ENCODE results near the gene ZNF837. TPM values are rescaled to one million over a fixed set of nuclear protein-coding genes. Genes with fewer than 3 reads are reported as not detected.
"Not testable (repeated sequence)": the region's sequence is repeated elsewhere in the genome, so short reads cannot be mapped to it uniquely, and the experiment has no call there.

The ZNF837 gene
- total RNA-seq, 6 experiments from 2014 or later: 0.63 to 1.3 (median 0.75) TPM

GRCh38 chr19:58350001-58350861 is 30.6 kb downstream of the ZNF837 start:
- DNase-seq: no peak
- Mint-ChIP-seq H3K36me3 (ENCODE audit: low read depth) (peaks cover 16% of the 10 kb centered on the region; the same call in 1 of the 2 replicates), H3K9me3 (peaks cover 4% of the 10 kb centered on the region; the same call in 1 of the 2 replicates), H3K27me3 (ENCODE audit: insufficient read depth) (peaks cover 9% of the 10 kb centered on the region), H3K27ac (no peak overlapping the region), H3K4me3 (no peak overlapping the region), H3K4me1 (ENCODE audit: low read depth) (peaks cover 21% of the 10 kb centered on the region)
- TF ChIP-seq, protein P1, sequence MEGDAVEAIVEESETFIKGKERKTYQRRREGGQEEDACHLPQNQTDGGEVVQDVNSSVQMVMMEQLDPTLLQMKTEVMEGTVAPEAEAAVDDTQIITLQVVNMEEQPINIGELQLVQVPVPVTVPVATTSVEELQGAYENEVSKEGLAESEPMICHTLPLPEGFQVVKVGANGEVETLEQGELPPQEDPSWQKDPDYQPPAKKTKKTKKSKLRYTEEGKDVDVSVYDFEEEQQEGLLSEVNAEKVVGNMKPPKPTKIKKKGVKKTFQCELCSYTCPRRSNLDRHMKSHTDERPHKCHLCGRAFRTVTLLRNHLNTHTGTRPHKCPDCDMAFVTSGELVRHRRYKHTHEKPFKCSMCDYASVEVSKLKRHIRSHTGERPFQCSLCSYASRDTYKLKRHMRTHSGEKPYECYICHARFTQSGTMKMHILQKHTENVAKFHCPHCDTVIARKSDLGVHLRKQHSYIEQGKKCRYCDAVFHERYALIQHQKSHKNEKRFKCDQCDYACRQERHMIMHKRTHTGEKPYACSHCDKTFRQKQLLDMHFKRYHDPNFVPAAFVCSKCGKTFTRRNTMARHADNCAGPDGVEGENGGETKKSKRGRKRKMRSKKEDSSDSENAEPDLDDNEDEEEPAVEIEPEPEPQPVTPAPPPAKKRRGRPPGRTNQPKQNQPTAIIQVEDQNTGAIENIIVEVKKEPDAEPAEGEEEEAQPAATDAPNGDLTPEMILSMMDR (IDR thresholded peaks at IDR 0.05): no peak

- TF ChIP-seq, protein P1 (IDR thresholded peaks at IDR 0.05): no peak
- Mint-ChIP-seq H3K9me3 (peaks cover 4% of the 10 kb centered on the region; the same call in 1 of the 2 replicates), H3K27ac (no peak overlapping the region), H3K27me3 (ENCODE audit: insufficient read depth) (peaks cover 9% of the 10 kb centered on the region), H3K36me3 (ENCODE audit: low read depth) (peaks cover 16% of the 10 kb centered on the region; the same call in 1 of the 2 replicates), H3K4me3 (no peak overlapping the region), H3K4me1 (ENCODE audit: low read depth) (peaks cover 21% of the 10 kb centered on the region)
- DNase-seq: no peak
Observed at GRCh38 chr19:58349590-58349989, 31.2 kb downstream of the ZNF837 start.

DNA sequence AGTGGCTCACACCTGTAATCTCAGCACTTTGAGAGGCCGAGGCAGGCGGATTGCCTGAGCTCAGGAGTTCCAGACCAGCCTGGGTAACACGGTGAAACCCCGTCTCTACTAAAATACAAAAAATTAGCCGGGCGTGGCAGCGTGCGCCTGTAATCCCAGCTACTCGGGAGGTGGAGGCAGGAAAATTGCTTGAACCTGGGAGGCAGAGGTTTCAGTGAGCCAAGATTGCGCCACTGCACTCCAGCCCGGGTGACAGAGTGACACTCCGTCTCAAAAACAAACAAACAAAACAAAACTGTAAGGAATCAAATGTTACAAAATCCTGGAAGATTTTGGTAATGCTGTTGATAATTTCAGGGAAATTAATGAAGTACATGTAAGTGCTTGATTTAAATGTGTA is 32.8 kb downstream of the ZNF837 start:
- H3K27me3 Mint-ChIP-seq (ENCODE audit: insufficient read depth); H3K9me3 Mint-ChIP-seq; DNase-seq: not testable (repeated sequence)
- Mint-ChIP-seq H3K36me3 (ENCODE audit: low read depth) (peaks cover 16% of the 10 kb centered on the region; the same call in 1 of the 2 replicates), H3K4me1 (ENCODE audit: low read depth) (peaks cover 21% of the 10 kb centered on the region), H3K27ac (peak overlapping the region; percentile 71), H3K4me3 (peak overlapping the region; percentile 98)

- Mint-ChIP-seq H3K4me1 (ENCODE audit: low read depth) (peaks cover 24% of the 10 kb centered on the region), H3K9me3 (peaks cover 4% of the 10 kb centered on the region; the same call in 1 of the 2 replicates), H3K27ac (peak overlapping the region; percentile 71), H3K27me3 (ENCODE audit: insufficient read depth) (peaks cover 9% of the 10 kb centered on the region), H3K4me3 (peak overlapping the region; percentile 98), H3K36me3 (ENCODE audit: low read depth) (peaks cover 17% of the 10 kb centered on the region)
- TF ChIP-seq, protein P1 (IDR thresholded peaks at IDR 0.05): no peak
- DNase-seq: peak; percentile 32
Observed at GRCh38 chr19:58346961-58347929, 33.6 kb downstream of the ZNF837 start.

GRCh38 chr19:58345558-58345957 is 35.3 kb downstream of the ZNF837 start:
- no peak for DNase-seq
- TF ChIP-seq, protein P1 (IDR thresholded peaks at IDR 0.05): no peak
- peak overlapping the region; percentile 41 for H3K27ac Mint-ChIP-seq
- peak overlapping the region; percentile 98 for H3K4me3 Mint-ChIP-seq
- H3K36me3 Mint-ChIP-seq (ENCODE audit: low read depth): peaks cover 28% of the 10 kb centered on the region
- H3K4me1 Mint-ChIP-seq (ENCODE audit: low read depth): peaks cover 27% of the 10 kb centered on the region
- peaks cover 8% of the 10 kb centered on the region for H3K9me3 Mint-ChIP-seq
- H3K27me3 Mint-ChIP-seq (ENCODE audit: insufficient read depth): peaks cover 12% of the 10 kb centered on the region
